GM23248 (cell line): Measurements from ENCODE around the gene FNDC3B. TPM values are rescaled to one million over a fixed set of nuclear protein-coding genes. Genes with fewer than 3 reads are reported as not detected.

Source experiments
- DNase-seq: peaks from one replicate; pipeline ENCODE4 v3.0.0-alpha.2; 2015
- H2AFZ ChIP-seq: fragments of 200-600 bp; sonication (generic); 2 replicates; pipeline ENCODE4 v1.6.1; 2016; ENCODE audit warnings: antibody characterized with exemption
- H3F3A ChIP-seq: fragments of 200-600 bp; sonication (generic); 2 replicates; pipeline ENCODE4 v1.6.1; 2016; ENCODE audit warnings: mild to moderate bottlenecking, antibody characterized with exemption, mixed run types; ENCODE audit not compliant: insufficient read depth
- H3K27ac ChIP-seq: fragments of 200-600 bp; sonication (generic); 2 replicates; pipeline ENCODE4 v1.5.1; 2016; ENCODE audit warnings: mild to moderate bottlenecking
- H3K27me3 ChIP-seq: fragments of 200-600 bp; sonication (generic); replicated peaks from 2 replicates; pipeline ENCODE4 v1.6.1; 2016; ENCODE audit warnings: mild to moderate bottlenecking; ENCODE audit not compliant: insufficient read depth
- H3K36me3 ChIP-seq: fragments of 200-600 bp; sonication (generic); 2 replicates; pipeline ENCODE4 v1.6.1; 2016; ENCODE audit warnings: low read depth, mild to moderate bottlenecking
- H3K4me1 ChIP-seq: fragments of 200-600 bp; sonication (generic); 2 replicates; pipeline ENCODE4 v1.6.1; 2016; ENCODE audit warnings: mild to moderate bottlenecking; ENCODE audit not compliant: insufficient read depth
- H3K4me2 ChIP-seq: fragments of 200-600 bp; sonication (generic); one replicate; pipeline ENCODE4 v1.6.1; 2016; ENCODE audit warnings: mild to moderate bottlenecking; ENCODE audit not compliant: unreplicated experiment
- H3K4me3 ChIP-seq: fragments of 200-600 bp; sonication (generic); 2 replicates; pipeline ENCODE4 v1.5.1; 2016; ENCODE audit warnings: mild to moderate bottlenecking
- H3K79me2 ChIP-seq: fragments of 200-600 bp; sonication (generic); 2 replicates; pipeline ENCODE4 v1.6.1; 2016; ENCODE audit warnings: mild to moderate bottlenecking; ENCODE audit not compliant: insufficient read depth
- H3K9ac ChIP-seq: fragments of 200-600 bp; sonication (generic); 2 replicates; pipeline ENCODE4 v1.6.1; 2016; ENCODE audit warnings: mild to moderate bottlenecking
- H3K9me2 ChIP-seq: fragments of 200-600 bp; sonication (generic); 2 replicates; pipeline ENCODE4 v1.6.1; 2016; ENCODE audit warnings: mixed run types, mild to moderate bottlenecking, moderate library complexity; ENCODE audit not compliant: insufficient read depth
- H3K9me3 ChIP-seq: fragments of 200-600 bp; sonication (generic); one replicate; pipeline ENCODE4 v1.6.1; 2017; ENCODE audit warnings: low read depth
- H4K20me1 ChIP-seq: fragments of 200-600 bp; sonication (generic); 2 replicates; pipeline ENCODE4 v1.6.0; 2016; ENCODE audit not compliant: insufficient read depth
- EZH2 ChIP-seq: fragments of 200-600 bp; sonication (generic); IDR thresholded peaks from 2 replicates; pipeline ENCODE4 v1.6.1; 2018; ENCODE audit warnings: antibody characterized with exemption, mild to moderate bottlenecking; ENCODE audit not compliant: insufficient read depth, poor library complexity, severe bottlenecking
- EZH2phosphoT487 ChIP-seq: fragments of 200-600 bp; sonication (generic); IDR thresholded peaks from 2 replicates; pipeline ENCODE4 v1.6.1; 2018; ENCODE audit warnings: antibody characterized with exemption, moderate library complexity, mild to moderate bottlenecking, low read depth; ENCODE audit not compliant: insufficient read depth
- WGBS, 2 experiments: methylation state at CpG; one replicate each; pipeline ENCODE4 v1.1.6; 2015 to 2017; ENCODE audit warnings: low lambda C conversion rate in 2 of 2, low coverage in 1 of 2; ENCODE audit errors: missing lambda C conversion rate in 2 of 2; 5-methylcytosine and 5-hydroxymethylcytosine counted together
- in situ Hi-C: fragments of 300-500 bp; cut with MboI; formaldehyde crosslinking; loops from 2 replicates; pipeline ENCODE4 v1.15.0; 2020
- polyA plus RNA-seq: library from polyadenylated mRNA; unstranded; fragments of >200 nt; fragmentation: Nextera tagmentation; extraction: Ambion mirVana; gene quantifications from 2 replicates; pipeline ENCODE4 v1.2.1, GENCODE V29; 2016
- total RNA-seq: library from RNA; depleted of rRNA; stranded (reverse); fragments of >200 nt; shearing (Covaris generic); gene quantifications from 2 replicates; pipeline ENCODE4 v1.2.3, GENCODE V29; 2014

FNDC3B gene
- total and polyA plus RNA-seq, 2 experiments from 2014 or later: 85.5 to 123 TPM

- H3K4me1 ChIP-seq: no peaks in the 10 kb centered on the region
- H3K27ac ChIP-seq: no peak overlapping the region
- H3K9me3 ChIP-seq: no peaks in the 10 kb centered on the region
- in situ Hi-C loops: no loop called here
- peaks cover 77% of the 10 kb centered on the region for H3K79me2 ChIP-seq
- DNase-seq: peak; percentile 26
- peaks cover 8% of the 10 kb centered on the region; the same call in 1 of the 2 replicates for H4K20me1 ChIP-seq
- peaks cover 38% of the 10 kb centered on the region for H3K36me3 ChIP-seq
- H3K27me3 ChIP-seq: no peaks in the 10 kb centered on the region
- H2AFZ ChIP-seq: no peak overlapping the region
- H3K4me3 ChIP-seq: no peak overlapping the region
- no peak overlapping the region for H3K4me2 ChIP-seq
- H3K9me2 ChIP-seq: no peaks in the 10 kb centered on the region
- TF ChIP-seq EZH2: no peak
- TF ChIP-seq EZH2phosphoT487: no peak
- H3F3A ChIP-seq: peaks cover 33% of the 10 kb centered on the region
- WGBS, 2 experiments: 58 to 65% methylated on average over 3 of the region's 3 CpGs
- H3K9ac ChIP-seq: no peak overlapping the region
These were observed 344.0 kb downstream of the FNDC3B start for GRCh38 chr3:172383306-172383796.

GRCh38 chr3:172384836-172385235 is 345.5 kb downstream of the FNDC3B start:
- in situ Hi-C loops: no loop called here
- Histone ChIP-seq H3K9ac (no peak overlapping the region), H3K27ac (no peak overlapping the region), H3K4me1 (no peaks in the 10 kb centered on the region), H3K9me3 (no peaks in the 10 kb centered on the region), H3K9me2 (no peaks in the 10 kb centered on the region), H2AFZ (no peak overlapping the region), H4K20me1 (peaks cover 8% of the 10 kb centered on the region; the same call in 1 of the 2 replicates), H3K4me2 (no peak overlapping the region), H3K27me3 (no peaks in the 10 kb centered on the region), H3K79me2 (peaks cover 88% of the 10 kb centered on the region), H3K4me3 (no peak overlapping the region), H3K36me3 (peaks cover 26% of the 10 kb centered on the region), H3F3A (peaks cover 31% of the 10 kb centered on the region)
- no peak for DNase-seq
- TF ChIP-seq EZH2phosphoT487 (no peak), EZH2 (no peak)
- 48 to 53% methylated on average over 3 of the region's 3 CpGs for WGBS, 2 experiments

- 98 to 99% methylated on average over 4 of the region's 4 CpGs for WGBS, 2 experiments
- H3K36me3 ChIP-seq: peaks cover 13% of the 10 kb centered on the region
- no peak overlapping the region for H3K4me2 ChIP-seq
- H3K4me1 ChIP-seq: peaks cover 8% of the 10 kb centered on the region; the same call in 1 of the 2 replicates
- H3F3A ChIP-seq: peaks cover 22% of the 10 kb centered on the region
- H3K9ac ChIP-seq: no peak overlapping the region
- no peaks in the 10 kb centered on the region for H3K27me3 ChIP-seq
- H3K9me3 ChIP-seq: no peaks in the 10 kb centered on the region
- no peak overlapping the region for H3K4me3 ChIP-seq
- no peak overlapping the region for H3K27ac ChIP-seq
- TF ChIP-seq EZH2: no peak
- TF ChIP-seq EZH2phosphoT487: no peak
- no peak for DNase-seq
- no peaks in the 10 kb centered on the region for H3K9me2 ChIP-seq
- in situ Hi-C loops: no loop called here
- H2AFZ ChIP-seq: no peak overlapping the region
- H3K79me2 ChIP-seq: peaks cover 88% of the 10 kb centered on the region
- peaks cover 11% of the 10 kb centered on the region; the same call in 1 of the 2 replicates for H4K20me1 ChIP-seq
These were observed 348.4 kb downstream of the FNDC3B start for GRCh38 chr3:172387728-172388127.

GRCh38 chr3:172388412-172389078 is 349.2 kb downstream of the FNDC3B start:
- H2AFZ ChIP-seq: no peak overlapping the region
- H3F3A ChIP-seq: peaks cover 21% of the 10 kb centered on the region
- H3K36me3 ChIP-seq: peaks cover 9% of the 10 kb centered on the region; the same call in 1 of the 2 replicates
- 84 to 85% methylated on average over 10 of the region's 10 CpGs for WGBS, 2 experiments
- in situ Hi-C loops: no loop called here
- H3K4me1 ChIP-seq: peaks cover 8% of the 10 kb centered on the region; the same call in 1 of the 2 replicates
- DNase-seq: no peak
- H3K4me3 ChIP-seq: no peak overlapping the region
- no peaks in the 10 kb centered on the region for H3K27me3 ChIP-seq
- no peak for TF ChIP-seq EZH2phosphoT487
- no peak for TF ChIP-seq EZH2
- no peaks in the 10 kb centered on the region for H3K9me2 ChIP-seq
- peaks cover 87% of the 10 kb centered on the region for H3K79me2 ChIP-seq
- peaks cover 11% of the 10 kb centered on the region; the same call in 1 of the 2 replicates for H4K20me1 ChIP-seq
- no peak overlapping the region for H3K4me2 ChIP-seq
- H3K9ac ChIP-seq: no peak overlapping the region
- H3K27ac ChIP-seq: no peak overlapping the region
- H3K9me3 ChIP-seq: no peaks in the 10 kb centered on the region
